Suprapubic skin (tissue), 3 donors: ENCODE data around the gene DIPK1A.

ENCODE experiments used
- CTCF ChIP-seq, 2 donors: fragments of 200-600 bp in 1 of 2; fragments of 450-650 bp in 1 of 2; sonication (generic) in 1 of 2; IDR thresholded peaks; one replicate each; pipeline ENCODE4 v1.5.1; 2016 to 2019; ENCODE audit warnings: antibody characterized with exemption in 2 of 2, mild to moderate bottlenecking in 1 of 2, moderate library complexity in 1 of 2
- EP300 ChIP-seq: sonication (generic); formaldehyde crosslinking; IDR thresholded peaks from one replicate; pipeline ENCODE4 v1.6.1; 2017; ENCODE audit warnings: antibody characterized with exemption
- POLR2A ChIP-seq, 2 donors: fragments of 450-650 bp; IDR thresholded peaks; one replicate each; pipeline ENCODE4 v1.6.1; 2017; ENCODE audit warnings: antibody characterized with exemption in 2 of 2, mild to moderate bottlenecking in 2 of 2, moderate library complexity in 2 of 2

GRCh38 chr1:92926873-92927272 is 34.4 kb downstream of the DIPK1A start:
- no peak for TF ChIP-seq POLR2A (IDR thresholded peaks at IDR 0.05)
- no peak for TF ChIP-seq CTCF (IDR thresholded peaks at IDR 0.05)
- no peak for TF ChIP-seq EP300
